Rectal smooth muscle tissue (tissue), 1 donor: ENCODE results near the gene KIF14.
"Not testable (repeated sequence)": the region's sequence is repeated elsewhere in the genome, so short reads cannot be mapped to it uniquely, and the experiment has no call there.

Source experiments
- H3K27ac ChIP-seq: one replicate; pipeline ENCODE4 v1.7.0; 2013; ENCODE audit warnings: low read depth, low read length, inconsistent platforms
- H3K27me3 ChIP-seq: one replicate; pipeline ENCODE4 v1.7.0; 2013; ENCODE audit warnings: low read length; ENCODE audit not compliant: control insufficient read depth, insufficient read depth
- H3K36me3 ChIP-seq: one replicate; pipeline ENCODE4 v1.7.0; 2013; ENCODE audit warnings: low read length; ENCODE audit not compliant: control insufficient read depth, insufficient read depth
- H3K4me1 ChIP-seq: one replicate; pipeline ENCODE4 v1.7.0; 2013; ENCODE audit warnings: low read length; ENCODE audit not compliant: control insufficient read depth, insufficient read depth
- H3K4me3 ChIP-seq: one replicate; pipeline ENCODE4 v1.7.0; 2013; ENCODE audit warnings: low read length
- H3K9ac ChIP-seq: one replicate; pipeline ENCODE4 v1.7.0; 2013; ENCODE audit warnings: low read length

The KIF14 gene

GRCh38 chr1:200646515-200646914, 26.0 kb upstream of the KIF14 start:
- Histone ChIP-seq H3K27me3 (no peaks in the 10 kb centered on the region), H3K36me3 (no peaks in the 10 kb centered on the region), H3K4me3 (no peak overlapping the region), H3K27ac (no peak overlapping the region), H3K9ac (no peak overlapping the region), H3K4me1 (no peaks in the 10 kb centered on the region)

GRCh38 chr1:200644021-200644420, 23.5 kb upstream of the KIF14 start:
- Histone ChIP-seq H3K9ac (no peak overlapping the region), H3K36me3 (no peaks in the 10 kb centered on the region), H3K4me1 (no peaks in the 10 kb centered on the region), H3K27me3 (no peaks in the 10 kb centered on the region), H3K27ac (no peak overlapping the region), H3K4me3 (no peak overlapping the region)

GRCh38 chr1:200642481-200642880, 21.9 kb upstream of the KIF14 start:
- no peak overlapping the region for H3K4me3 ChIP-seq
- H3K27ac ChIP-seq, result no peak overlapping the region
- H3K4me1 ChIP-seq, result no peaks in the 10 kb centered on the region
- no peak overlapping the region for H3K9ac ChIP-seq
- H3K27me3 ChIP-seq, result no peaks in the 10 kb centered on the region
- no peaks in the 10 kb centered on the region for H3K36me3 ChIP-seq

- H3K4me3 ChIP-seq, result no peak overlapping the region
These were observed 20.4 kb upstream of the KIF14 start for GRCh38 chr1:200640963-200641401.

GRCh38 chr1:200640373-200640962, 19.9 kb upstream of the KIF14 start:
- H3K4me3 ChIP-seq, result no peak overlapping the region
- no peak overlapping the region for H3K9ac ChIP-seq
- no peak overlapping the region for H3K27ac ChIP-seq
- H3K4me1 ChIP-seq, result no peaks in the 10 kb centered on the region
- H3K27me3 ChIP-seq, result no peaks in the 10 kb centered on the region
- H3K36me3 ChIP-seq, result no peaks in the 10 kb centered on the region

More at GRCh38 chr1:200640963-200641401, 20.4 kb upstream of the KIF14 start:
- Histone ChIP-seq H3K9ac (no peak overlapping the region), H3K27me3 (no peaks in the 10 kb centered on the region), H3K4me1 (no peaks in the 10 kb centered on the region), H3K27ac (no peak overlapping the region), H3K36me3 (no peaks in the 10 kb centered on the region)

GRCh38 chr1:200638073-200638472, 17.5 kb upstream of the KIF14 start:
- Histone ChIP-seq H3K36me3 (no peaks in the 10 kb centered on the region), H3K4me3 (no peak overlapping the region), H3K9ac (no peak overlapping the region), H3K27me3 (no peaks in the 10 kb centered on the region), H3K27ac (no peak overlapping the region), H3K4me1 (no peaks in the 10 kb centered on the region)

- Histone ChIP-seq H3K9ac (no peak overlapping the region), H3K4me1 (no peaks in the 10 kb centered on the region), H3K27ac (no peak overlapping the region), H3K4me3 (no peak overlapping the region), H3K36me3 (no peaks in the 10 kb centered on the region), H3K27me3 (no peaks in the 10 kb centered on the region)
These were observed 16.1 kb upstream of the KIF14 start for GRCh38 chr1:200636681-200637080.

GRCh38 chr1:200634261-200635122, 13.9 kb upstream of the KIF14 start:
- Histone ChIP-seq H3K4me3 (no peak overlapping the region), H3K36me3 (no peaks in the 10 kb centered on the region), H3K27ac (no peak overlapping the region), H3K9ac (no peak overlapping the region), H3K27me3 (no peaks in the 10 kb centered on the region), H3K4me1 (no peaks in the 10 kb centered on the region)

GRCh38 chr1:200631375-200631774, 10.8 kb upstream of the KIF14 start:
- Histone ChIP-seq H3K4me3 (no peak overlapping the region), H3K36me3 (no peaks in the 10 kb centered on the region), H3K27me3 (no peaks in the 10 kb centered on the region), H3K9ac (no peak overlapping the region), H3K4me1 (no peaks in the 10 kb centered on the region), H3K27ac (no peak overlapping the region)

- not testable (repeated sequence) for H3K4me3 ChIP-seq, H3K9ac ChIP-seq, H3K4me1 ChIP-seq, H3K36me3 ChIP-seq, H3K27me3 ChIP-seq, H3K27ac ChIP-seq
These were observed 10.0 kb upstream of the KIF14 start for GRCh38 chr1:200630515-200630899.

- Histone ChIP-seq H3K9ac (no peak overlapping the region), H3K27ac (no peak overlapping the region), H3K27me3 (no peaks in the 10 kb centered on the region), H3K4me3 (no peak overlapping the region), H3K4me1 (no peaks in the 10 kb centered on the region), H3K36me3 (no peaks in the 10 kb centered on the region)
These were observed 9.4 kb upstream of the KIF14 start for GRCh38 chr1:200629876-200630514.

GRCh38 chr1:200628223-200628881, 7.8 kb upstream of the KIF14 start:
- Histone ChIP-seq H3K9ac (no peak overlapping the region), H3K27ac (no peak overlapping the region), H3K4me3 (no peak overlapping the region), H3K27me3 (no peaks in the 10 kb centered on the region), H3K4me1 (no peaks in the 10 kb centered on the region), H3K36me3 (no peaks in the 10 kb centered on the region)
